SK-N-SH treated with all-trans-retinoic acid at 6 μM for 48 hours (cell line): ENCODE data around the gene PTTG2.

Experiments
- ARNTL ChIP-seq: fragments of 450-650 bp; formaldehyde crosslinking; IDR thresholded peaks from 2 replicates; pipeline ENCODE4 v1.5.0; 2020; ENCODE audit warnings: low read depth, mild to moderate bottlenecking, moderate library complexity, borderline replicate concordance
- BACH2 ChIP-seq: fragments of 250-450 bp; sonication (Bioruptor Pico); IDR thresholded peaks from 2 replicates; pipeline ENCODE4 v1.9.0; 2021; ENCODE audit warnings: mild to moderate bottlenecking, borderline replicate concordance
- CREB5 ChIP-seq: fragments of 250-450 bp; sonication (Bioruptor Pico); IDR thresholded peaks from 2 replicates; pipeline ENCODE4 v1.5.1; 2020; ENCODE audit warnings: low read depth, mild to moderate bottlenecking, moderate library complexity
- CSDC2 ChIP-seq: fragments of 250-450 bp; sonication (Bioruptor Pico); IDR thresholded peaks from 2 replicates; pipeline ENCODE4 v1.5.0; 2020; ENCODE audit warnings: mild to moderate bottlenecking, moderate library complexity
- ESRRG ChIP-seq: fragments of 250-450 bp; sonication (Bioruptor Pico); IDR thresholded peaks from 2 replicates; pipeline ENCODE4 v1.6.1; 2021; ENCODE audit warnings: mild to moderate bottlenecking
- OSR1 ChIP-seq: fragments of 250-450 bp; sonication (Bioruptor Pico); IDR thresholded peaks from 2 replicates; pipeline ENCODE4 v1.8.0; 2022; ENCODE audit warnings: moderate library complexity, mild to moderate bottlenecking, inconsistent platforms
- PATZ1 ChIP-seq: fragments of 250-450 bp; sonication (Bioruptor Pico); IDR thresholded peaks from 2 replicates; pipeline ENCODE4 v1.8.0; 2020; ENCODE audit warnings: mild to moderate bottlenecking, moderate library complexity, borderline replicate concordance
- ZFP3 ChIP-seq: fragments of 250-450 bp; sonication (Bioruptor Pico); IDR thresholded peaks from 2 replicates; pipeline ENCODE4 v1.5.0; 2020; ENCODE audit warnings: mild to moderate bottlenecking, moderate library complexity
- ZNF70 ChIP-seq: fragments of 450-650 bp; formaldehyde crosslinking; IDR thresholded peaks from 2 replicates; pipeline ENCODE4 v1.5.0; 2020; ENCODE audit warnings: mild to moderate bottlenecking, moderate library complexity
- TF ChIP-seq, protein P1 (sequence below): fragments of 250-450 bp; sonication (Bioruptor Pico); IDR thresholded peaks from 2 replicates; pipeline ENCODE4 v1.5.0; 2020; ENCODE audit warnings: mild to moderate bottlenecking, moderate library complexity
- TF ChIP-seq, protein P2 (sequence below): fragments of 250-450 bp; sonication (Bioruptor Pico); IDR thresholded peaks from 2 replicates; pipeline ENCODE4 v1.5.1; 2021; ENCODE audit warnings: mild to moderate bottlenecking, moderate library complexity

- TF ChIP-seq, protein P1, sequence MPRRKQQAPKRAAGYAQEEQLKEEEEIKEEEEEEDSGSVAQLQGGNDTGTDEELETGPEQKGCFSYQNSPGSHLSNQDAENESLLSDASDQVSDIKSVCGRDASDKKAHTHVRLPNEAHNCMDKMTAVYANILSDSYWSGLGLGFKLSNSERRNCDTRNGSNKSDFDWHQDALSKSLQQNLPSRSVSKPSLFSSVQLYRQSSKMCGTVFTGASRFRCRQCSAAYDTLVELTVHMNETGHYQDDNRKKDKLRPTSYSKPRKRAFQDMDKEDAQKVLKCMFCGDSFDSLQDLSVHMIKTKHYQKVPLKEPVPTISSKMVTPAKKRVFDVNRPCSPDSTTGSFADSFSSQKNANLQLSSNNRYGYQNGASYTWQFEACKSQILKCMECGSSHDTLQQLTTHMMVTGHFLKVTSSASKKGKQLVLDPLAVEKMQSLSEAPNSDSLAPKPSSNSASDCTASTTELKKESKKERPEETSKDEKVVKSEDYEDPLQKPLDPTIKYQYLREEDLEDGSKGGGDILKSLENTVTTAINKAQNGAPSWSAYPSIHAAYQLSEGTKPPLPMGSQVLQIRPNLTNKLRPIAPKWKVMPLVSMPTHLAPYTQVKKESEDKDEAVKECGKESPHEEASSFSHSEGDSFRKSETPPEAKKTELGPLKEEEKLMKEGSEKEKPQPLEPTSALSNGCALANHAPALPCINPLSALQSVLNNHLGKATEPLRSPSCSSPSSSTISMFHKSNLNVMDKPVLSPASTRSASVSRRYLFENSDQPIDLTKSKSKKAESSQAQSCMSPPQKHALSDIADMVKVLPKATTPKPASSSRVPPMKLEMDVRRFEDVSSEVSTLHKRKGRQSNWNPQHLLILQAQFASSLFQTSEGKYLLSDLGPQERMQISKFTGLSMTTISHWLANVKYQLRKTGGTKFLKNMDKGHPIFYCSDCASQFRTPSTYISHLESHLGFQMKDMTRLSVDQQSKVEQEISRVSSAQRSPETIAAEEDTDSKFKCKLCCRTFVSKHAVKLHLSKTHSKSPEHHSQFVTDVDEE (CRISPR knock-in tag) = no peak
- no peak for TF ChIP-seq ARNTL
- no peak for TF ChIP-seq CSDC2 (CRISPR knock-in tag)
- TF ChIP-seq BACH2 (CRISPR knock-in tag) = no peak
- TF ChIP-seq, protein P2, sequence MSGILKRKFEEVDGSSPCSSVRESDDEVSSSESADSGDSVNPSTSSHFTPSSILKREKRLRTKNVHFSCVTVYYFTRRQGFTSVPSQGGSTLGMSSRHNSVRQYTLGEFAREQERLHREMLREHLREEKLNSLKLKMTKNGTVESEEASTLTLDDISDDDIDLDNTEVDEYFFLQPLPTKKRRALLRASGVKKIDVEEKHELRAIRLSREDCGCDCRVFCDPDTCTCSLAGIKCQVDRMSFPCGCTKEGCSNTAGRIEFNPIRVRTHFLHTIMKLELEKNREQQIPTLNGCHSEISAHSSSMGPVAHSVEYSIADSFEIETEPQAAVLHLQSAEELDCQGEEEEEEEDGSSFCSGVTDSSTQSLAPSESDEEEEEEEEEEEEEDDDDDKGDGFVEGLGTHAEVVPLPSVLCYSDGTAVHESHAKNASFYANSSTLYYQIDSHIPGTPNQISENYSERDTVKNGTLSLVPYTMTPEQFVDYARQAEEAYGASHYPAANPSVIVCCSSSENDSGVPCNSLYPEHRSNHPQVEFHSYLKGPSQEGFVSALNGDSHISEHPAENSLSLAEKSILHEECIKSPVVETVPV (CRISPR knock-in tag) = no peak
- no peak for TF ChIP-seq PATZ1 (CRISPR knock-in tag)
- TF ChIP-seq ZFP3 (CRISPR knock-in tag) = no peak
- TF ChIP-seq ESRRG (CRISPR knock-in tag) = no peak
- TF ChIP-seq CREB5 (CRISPR knock-in tag) = no peak
- TF ChIP-seq OSR1 (CRISPR knock-in tag) = no peak
- TF ChIP-seq ZNF70 = no peak
Observed at GRCh38 chr4:37990731-37991245, 30.6 kb downstream of the PTTG2 start.
